GM23248 (cell line): Measurements from ENCODE around the gene ZNF175.

Experiments
- EZH2 ChIP-seq: fragments of 200-600 bp; sonication (generic); IDR thresholded peaks from 2 replicates; pipeline ENCODE4 v1.6.1; 2018; ENCODE audit warnings: antibody characterized with exemption, mild to moderate bottlenecking; ENCODE audit not compliant: insufficient read depth, poor library complexity, severe bottlenecking
- EZH2phosphoT487 ChIP-seq: fragments of 200-600 bp; sonication (generic); IDR thresholded peaks from 2 replicates; pipeline ENCODE4 v1.6.1; 2018; ENCODE audit warnings: antibody characterized with exemption, moderate library complexity, mild to moderate bottlenecking, low read depth; ENCODE audit not compliant: insufficient read depth

- no peak for TF ChIP-seq EZH2phosphoT487
- TF ChIP-seq EZH2: no peak
These were observed 1.3 kb downstream of the ZNF175 start for GRCh38 chr19:51572410-51572809.
